HG03342 (cell line): ENCODE data around the gene MARCHF3.
"Not testable (repeated sequence)": the region's sequence is repeated elsewhere in the genome, so short reads cannot be mapped to it uniquely, and the experiment has no call there.

ENCODE experiments used
- ATAC-seq: cut with Tn5 transposase; IDR thresholded peaks from one replicate; pipeline ENCODE4 v1.9.1; 2021; ENCODE audit warnings: mild to moderate bottlenecking, moderate library complexity; ENCODE audit not compliant: unreplicated experiment

MARCHF3 gene

DNA sequence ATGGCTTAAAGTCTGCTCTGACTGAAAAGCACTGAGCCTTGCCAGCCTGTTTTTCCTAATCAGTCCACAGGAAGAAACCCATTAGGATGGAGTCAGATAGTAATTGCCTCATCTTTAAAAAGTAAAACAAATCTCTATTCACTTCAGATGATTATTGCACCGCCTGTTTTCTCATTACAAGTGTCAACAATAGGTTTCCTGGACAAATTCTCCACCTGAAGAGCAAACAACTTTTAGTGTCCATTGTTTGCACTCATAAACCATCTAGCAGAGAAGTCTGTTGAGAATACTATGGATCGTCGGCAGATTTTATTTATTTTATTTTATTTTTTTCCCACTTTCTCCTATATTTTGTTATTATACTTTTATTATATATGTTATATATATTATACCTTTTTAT is 22.7 kb upstream of the MARCHF3 start:
- no peak for ATAC-seq

GRCh38 chr5:127051591-127051990 is 21.2 kb upstream of the MARCHF3 start:
- ATAC-seq, result no peak

DNA sequence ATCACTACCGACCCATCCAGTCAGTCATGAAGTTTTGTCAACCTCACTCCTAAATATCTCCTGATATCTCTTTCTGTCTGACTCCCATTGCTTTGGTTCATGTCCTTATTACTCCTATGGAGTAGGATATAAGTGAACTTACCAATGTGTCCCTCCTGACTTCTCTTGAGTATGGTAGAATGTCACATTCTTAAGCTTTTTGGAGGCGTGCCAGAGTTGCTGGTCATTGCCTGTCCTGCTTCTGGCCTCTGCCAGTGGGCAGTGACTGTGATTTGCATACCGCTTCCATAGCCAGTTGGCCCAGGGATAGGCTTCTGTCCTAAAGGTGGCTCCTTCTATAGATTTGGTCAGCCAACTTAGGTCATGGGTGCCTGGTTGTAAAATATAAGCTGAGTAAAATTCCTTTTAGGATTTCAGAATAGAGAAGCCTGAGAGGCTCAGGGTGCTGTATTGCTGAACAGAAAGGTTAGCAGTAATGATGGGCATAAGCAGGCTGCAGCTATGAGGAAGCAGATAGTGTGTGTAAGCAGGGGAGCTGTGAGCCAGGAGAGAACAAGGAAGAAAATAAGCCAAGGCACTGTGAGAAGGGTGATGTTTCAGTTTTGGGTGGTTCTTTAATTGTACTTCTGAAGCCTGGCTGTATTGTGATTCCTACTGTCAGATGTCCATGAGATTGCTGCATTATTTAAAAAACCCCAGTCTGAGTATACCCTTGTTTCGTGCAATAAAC is 16.1 kb upstream of the MARCHF3 start:
- ATAC-seq, result no peak

- ATAC-seq, result no peak
These were observed 12.2 kb upstream of the MARCHF3 start for GRCh38 chr5:127042593-127042992.

DNA sequence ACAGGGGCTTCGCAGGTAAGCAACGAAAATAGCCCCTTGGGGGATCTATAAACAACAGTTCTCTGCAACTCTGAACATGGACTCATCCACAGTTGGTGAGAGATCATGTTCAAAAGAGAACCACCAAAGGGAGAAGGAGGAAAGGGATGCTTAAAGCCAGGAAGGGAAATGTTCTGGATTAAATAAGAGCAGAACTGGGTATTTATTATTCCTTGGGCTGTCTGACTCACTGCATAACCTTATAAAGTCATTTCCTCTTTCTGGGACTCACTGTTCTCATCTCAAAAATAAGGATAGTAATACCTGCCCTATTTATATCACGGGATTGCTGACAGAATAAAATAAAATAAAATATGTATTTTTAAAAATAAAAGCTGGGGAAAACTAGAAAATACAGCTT is 11.2 kb upstream of the MARCHF3 start:
- no peak for ATAC-seq

GRCh38 chr5:127040796-127041520 is 10.6 kb upstream of the MARCHF3 start:
- ATAC-seq, result no peak

- ATAC-seq, result no peak
These were observed 8.2 kb upstream of the MARCHF3 start for GRCh38 chr5:127038550-127038949.

DNA sequence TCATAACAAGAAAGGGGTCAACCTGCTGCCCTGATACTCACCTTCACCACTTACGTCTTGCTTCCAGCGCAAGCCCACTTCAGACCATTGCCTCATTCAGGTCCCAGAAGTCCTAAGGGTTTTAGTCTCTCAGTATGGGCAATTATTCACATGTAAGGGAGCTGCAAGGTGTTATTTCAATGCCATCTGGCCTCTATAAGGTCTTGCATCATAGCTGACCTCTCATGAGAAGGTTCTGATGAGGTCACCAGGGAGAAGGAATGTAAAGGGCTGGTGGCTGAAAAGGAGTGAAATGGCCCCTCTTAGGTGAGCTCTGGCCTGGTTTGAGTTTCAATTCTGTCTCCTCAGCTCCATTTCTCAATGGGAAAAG is 1.5 kb upstream of the MARCHF3 start:
- no peak for ATAC-seq

- ATAC-seq, result peak; percentile 14
These were observed 947 bp upstream of the MARCHF3 start for GRCh38 chr5:127031147-127031862.

GRCh38 chr5:127029581-127030258 is 638 bp downstream of the MARCHF3 start:
- ATAC-seq, result peak; percentile 2

- ATAC-seq, result no peak
These were observed 1.4 kb downstream of the MARCHF3 start for GRCh38 chr5:127028822-127029457.

DNA sequence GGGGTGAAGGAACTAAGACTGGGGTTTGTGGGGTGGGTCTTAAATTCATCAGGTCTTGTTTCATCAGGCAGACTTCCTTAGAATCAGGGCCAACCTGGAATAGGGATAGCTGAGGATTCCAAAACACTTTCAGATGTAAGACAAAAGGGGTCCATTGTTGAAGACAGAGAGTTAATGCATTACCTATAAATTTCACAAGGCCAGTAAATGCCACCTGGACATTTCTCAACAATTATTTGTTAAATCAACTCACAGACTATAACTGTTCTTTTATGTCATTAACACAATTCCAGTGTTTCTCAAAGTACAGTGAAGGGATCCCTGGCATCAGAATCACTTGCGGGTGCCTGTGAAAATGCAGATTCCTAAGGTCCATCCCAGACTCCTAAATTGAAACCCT is 2.8 kb downstream of the MARCHF3 start:
- no peak for ATAC-seq

DNA sequence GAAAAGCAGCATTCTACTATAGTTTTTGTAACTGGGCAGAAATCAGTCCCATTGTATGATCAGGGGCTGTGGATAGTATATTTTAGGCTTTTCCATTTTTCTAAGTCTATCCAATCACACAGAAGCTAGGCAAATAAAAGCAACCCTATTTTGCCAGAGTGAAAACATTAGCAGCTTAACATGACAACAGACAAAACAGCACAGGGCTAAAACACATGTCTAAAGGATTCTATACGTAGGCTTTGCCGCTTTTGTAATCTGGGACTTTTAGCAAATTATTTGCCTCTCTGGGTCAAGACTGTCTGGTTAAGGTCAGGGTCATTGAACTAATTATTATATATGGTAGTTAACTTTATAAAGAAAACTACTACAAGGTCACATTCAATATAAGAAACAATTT is 4.2 kb downstream of the MARCHF3 start:
- ATAC-seq, result no peak

DNA sequence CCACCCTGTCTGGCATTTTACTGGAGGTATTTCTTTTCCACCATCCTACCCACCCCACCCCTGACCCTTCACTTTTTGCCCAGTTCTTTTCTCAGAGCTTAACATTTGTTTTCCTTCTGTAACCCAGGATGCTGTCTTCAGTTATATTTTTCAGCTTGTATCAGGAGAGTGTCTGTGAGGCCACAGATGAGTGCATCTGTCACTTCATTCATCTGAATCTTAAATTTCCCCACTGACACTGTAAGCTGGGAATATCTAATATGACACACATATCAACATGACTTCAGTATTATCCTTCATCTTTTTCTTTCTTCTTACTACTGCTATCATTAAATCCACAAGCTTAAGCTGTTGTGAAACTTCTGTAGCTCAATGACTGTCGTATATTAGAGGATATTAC is 4.9 kb downstream of the MARCHF3 start:
- no peak for ATAC-seq

- no peak for ATAC-seq
These were observed 5.5 kb downstream of the MARCHF3 start for GRCh38 chr5:127024821-127025220.

DNA sequence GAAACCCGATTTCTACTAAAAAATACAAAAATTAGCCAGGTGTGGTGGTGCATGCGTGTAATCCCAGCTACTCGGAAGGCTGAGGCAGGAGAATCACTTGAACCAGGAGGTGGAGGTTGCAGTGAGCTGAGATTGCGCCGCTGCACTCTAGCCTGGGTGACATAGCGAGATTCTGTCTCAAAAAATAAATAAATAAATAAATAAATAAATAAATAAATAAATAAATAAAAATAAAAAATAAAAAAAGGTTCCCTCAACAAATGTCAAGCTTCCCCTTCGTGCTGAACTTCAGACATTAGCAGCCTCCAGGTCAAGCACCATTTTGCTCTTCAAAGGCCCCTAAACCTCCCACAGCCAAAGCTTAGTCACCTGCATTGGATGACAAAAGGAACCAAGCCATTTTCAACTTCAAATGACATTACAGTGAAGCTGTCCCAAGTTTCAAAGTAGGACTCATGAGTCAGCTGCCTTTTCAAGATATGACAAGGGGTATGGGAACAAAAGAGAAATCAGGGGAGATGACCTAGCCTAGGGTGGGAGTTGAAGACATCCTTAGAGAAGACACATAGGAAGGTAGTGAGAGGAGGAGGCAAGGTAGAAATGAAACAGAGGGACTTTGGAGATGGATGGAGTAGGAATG is 6.7 kb downstream of the MARCHF3 start:
- not testable (repeated sequence) for ATAC-seq

- ATAC-seq, result no peak
These were observed 7.5 kb downstream of the MARCHF3 start for GRCh38 chr5:127022846-127023245.

GRCh38 chr5:127019928-127020327 is 10.4 kb downstream of the MARCHF3 start:
- no peak for ATAC-seq

DNA sequence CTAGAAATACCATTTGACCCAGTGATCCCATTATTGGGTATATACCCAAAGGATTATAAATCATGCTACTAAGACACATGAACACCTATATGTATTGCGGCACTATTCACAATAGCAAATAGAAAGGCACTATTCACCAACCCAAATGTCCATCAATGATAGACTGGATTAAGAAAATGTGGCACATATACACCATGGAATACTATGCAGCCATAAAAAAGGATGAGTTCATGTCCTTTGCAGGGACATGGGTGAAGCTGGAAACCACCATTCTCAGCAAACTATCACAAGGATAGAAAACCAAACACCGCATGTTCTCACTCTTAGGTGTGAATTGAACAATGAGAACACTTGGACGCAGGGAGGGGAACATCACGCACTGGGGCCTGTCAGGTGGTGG is 13.6 kb downstream of the MARCHF3 start:
- ATAC-seq, result not testable (repeated sequence)

DNA sequence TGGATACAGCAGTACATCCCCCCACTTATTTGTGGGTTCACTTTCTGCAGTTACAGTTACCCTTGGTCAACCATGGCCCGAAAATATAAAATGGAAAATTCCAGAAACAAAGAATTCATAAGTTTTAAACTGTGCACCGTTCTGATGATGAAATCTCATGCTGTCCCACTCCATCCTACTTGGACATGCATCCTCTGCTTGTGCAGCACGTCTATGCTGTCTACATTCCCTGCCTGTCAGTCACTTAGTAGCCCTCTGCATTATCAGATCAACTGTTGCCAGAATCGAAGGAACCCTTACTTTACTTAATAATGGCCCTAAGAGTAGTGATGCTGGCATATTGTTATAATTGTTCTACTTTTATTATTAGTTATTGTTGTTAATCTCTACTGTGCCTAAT is 14.6 kb downstream of the MARCHF3 start:
- ATAC-seq, result no peak
